HG03039 (cell line): ENCODE measurements around the gene WBP11.

Experiments used
- ATAC-seq: cut with Tn5 transposase; IDR thresholded peaks from one replicate; pipeline ENCODE4 v1.9.1; 2021; ENCODE audit warnings: mild to moderate bottlenecking, moderate library complexity; ENCODE audit not compliant: unreplicated experiment

The WBP11 gene

GRCh38 chr12:14825256-14825655, 22.0 kb upstream of the WBP11 start:
- ATAC-seq, result no peak

- ATAC-seq, result no peak
These were observed 20.8 kb upstream of the WBP11 start for GRCh38 chr12:14824012-14824634.

- no peak for ATAC-seq
These were observed 10.7 kb upstream of the WBP11 start, which contains the start of gene SMCO3 for GRCh38 chr12:14814014-14814413. Gene SMCO3 (minus strand): TSS chr12:14814182. CDS start chr12:14806680, 7,502 bp downstream.

DNA sequence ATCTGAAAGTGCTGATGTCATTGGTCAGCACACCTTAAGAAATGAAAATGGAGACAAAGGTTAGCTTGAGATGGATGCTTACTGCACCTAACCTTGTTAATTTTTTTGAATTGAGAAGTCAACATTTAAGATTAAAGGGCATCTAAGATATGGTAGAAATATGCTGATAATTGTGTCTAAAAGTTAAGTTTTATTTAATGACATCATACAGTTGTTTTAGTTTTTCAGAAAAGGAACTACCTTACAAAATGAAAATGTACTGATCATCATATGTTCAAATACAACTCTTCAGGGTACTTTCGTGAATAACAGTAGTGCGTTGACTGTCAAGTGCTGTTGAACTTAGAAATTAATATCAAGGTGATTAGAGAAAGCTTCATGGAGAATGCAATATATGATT, 8.2 kb upstream of the WBP11 start:
- no peak for ATAC-seq

GRCh38 chr12:14810953-14811483, 7.7 kb upstream of the WBP11 start:
- no peak for ATAC-seq

DNA sequence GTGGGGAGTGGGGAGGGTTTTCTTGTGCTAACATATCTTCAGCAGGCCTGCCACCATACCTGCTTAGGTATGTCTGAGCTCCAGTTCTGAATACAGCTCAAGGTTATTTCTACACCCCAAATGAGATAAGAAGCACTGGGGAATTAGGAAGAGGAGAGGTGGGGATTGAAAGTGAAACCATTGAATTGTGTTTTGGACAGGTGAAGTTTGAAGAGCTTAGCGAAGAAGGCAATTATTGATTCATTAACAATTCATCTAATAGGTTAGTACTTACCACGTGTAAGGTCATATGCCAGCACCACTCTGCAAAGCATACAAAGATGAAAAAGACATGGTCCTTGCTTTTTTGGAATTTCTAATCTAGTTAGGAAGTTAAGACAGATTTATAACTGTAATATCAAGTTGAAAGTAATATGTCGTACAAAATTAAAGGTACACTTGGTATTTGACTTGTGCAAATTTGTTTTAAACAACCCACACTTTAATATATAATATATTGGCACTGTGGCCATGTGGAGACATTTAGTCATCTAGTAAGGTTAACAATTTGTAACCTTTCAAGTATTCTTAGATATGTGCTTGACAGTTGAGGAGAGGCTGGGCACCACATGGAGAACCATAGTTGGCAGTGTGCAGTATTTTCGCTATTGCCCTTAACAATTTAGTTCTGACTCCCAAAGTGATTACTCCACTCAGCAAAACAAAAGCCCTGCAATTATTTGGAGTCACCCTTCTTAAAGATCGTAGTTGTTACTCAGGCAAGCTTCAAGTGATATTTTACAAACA, 7.1 kb upstream of the WBP11 start:
- no peak for ATAC-seq

- ATAC-seq, result peak; percentile 10
These were observed 517 bp upstream of the WBP11 start for GRCh38 chr12:14803830-14804160.

GRCh38 chr12:14802721-14803010, 612 bp downstream of the WBP11 start:
- no peak for ATAC-seq

GRCh38 chr12:14802247-14802646, 1.0 kb downstream of the WBP11 start:
- no peak for ATAC-seq

GRCh38 chr12:14795028-14795448, 8.2 kb downstream of the WBP11 start:
- ATAC-seq, result no peak

DNA sequence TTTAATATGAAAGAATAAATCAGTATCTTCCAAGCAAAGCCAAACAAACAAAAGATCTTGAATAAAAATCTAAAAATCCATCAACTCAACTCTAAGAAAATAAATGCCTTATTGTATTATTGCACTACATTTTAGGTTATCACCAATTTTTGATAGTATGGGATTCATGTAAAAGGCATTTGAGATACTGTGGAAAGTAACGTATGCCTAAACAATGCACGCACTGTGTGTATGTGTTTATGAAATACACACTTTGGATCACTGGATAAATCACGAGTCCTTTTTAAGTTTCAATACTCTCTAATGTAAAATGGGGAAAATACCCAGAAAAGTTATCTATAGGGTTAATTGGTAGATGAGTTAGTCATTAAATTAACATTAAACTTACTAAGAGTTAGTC, 17.7 kb downstream of the WBP11 start:
- no peak for ATAC-seq

DNA sequence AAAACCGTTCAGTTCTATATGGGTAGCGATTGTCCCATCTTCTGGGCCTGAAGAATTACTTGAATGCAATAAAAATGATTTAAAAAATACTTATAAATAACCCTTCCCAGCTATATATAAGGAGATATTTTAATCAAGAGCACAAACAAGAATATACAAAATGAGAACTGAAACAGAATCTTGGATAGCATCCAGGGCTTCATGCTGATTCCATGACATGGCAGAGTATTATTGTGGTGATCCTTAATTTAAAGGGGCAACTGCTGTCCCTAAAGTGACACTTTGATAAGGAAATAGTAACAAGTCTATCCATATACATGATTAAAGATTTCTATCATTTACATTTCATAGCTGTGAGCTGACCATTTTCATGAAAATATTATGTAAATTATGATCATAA, 18.8 kb downstream of the WBP11 start:
- no peak for ATAC-seq

DNA sequence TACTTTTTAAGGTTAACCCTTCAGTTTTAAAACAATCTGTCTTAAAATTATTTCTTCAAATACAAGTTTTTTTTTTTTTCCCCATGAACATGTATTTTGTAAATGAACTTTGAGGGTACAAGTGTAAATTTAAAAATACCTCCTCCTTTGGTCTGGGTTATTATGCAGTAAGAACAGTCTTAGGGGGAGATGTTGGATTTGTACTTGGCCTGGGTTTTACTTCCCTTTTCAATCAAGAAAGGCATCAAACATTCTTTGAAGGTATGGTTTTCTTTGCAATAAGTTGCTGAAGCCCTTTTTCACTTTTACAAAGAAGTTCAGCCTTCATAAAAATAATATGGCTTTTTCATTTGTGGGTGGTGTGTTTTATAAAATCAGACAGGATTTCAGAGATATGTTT, 20.5 kb downstream of the WBP11 start:
- ATAC-seq, result no peak

- ATAC-seq, result no peak
These were observed 21.7 kb downstream of the WBP11 start for GRCh38 chr12:14781563-14781962.

GRCh38 chr12:14780859-14781258, 22.4 kb downstream of the WBP11 start:
- ATAC-seq, result no peak

DNA sequence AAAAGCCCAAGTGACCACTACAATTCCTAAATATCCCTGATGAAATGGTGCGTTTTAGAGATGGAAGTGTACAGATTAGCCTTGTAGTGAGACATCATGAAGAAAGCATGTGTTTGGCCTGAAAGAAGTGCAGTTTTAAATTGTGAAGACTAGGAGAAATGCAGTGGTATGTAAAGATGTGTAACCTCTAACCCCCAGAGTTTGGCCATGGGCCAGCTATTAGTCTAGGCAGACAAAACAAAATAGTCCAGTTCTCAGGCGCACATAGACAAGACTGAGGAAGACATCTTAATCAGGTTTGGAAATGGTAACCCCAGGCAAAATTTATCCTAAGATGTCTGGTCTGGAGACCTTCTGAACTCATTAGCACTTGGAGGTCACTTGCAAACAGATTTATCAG, 23.4 kb downstream of the WBP11 start:
- ATAC-seq, result no peak

GRCh38 chr12:14777271-14777670, 26.0 kb downstream of the WBP11 start:
- no peak for ATAC-seq

DNA sequence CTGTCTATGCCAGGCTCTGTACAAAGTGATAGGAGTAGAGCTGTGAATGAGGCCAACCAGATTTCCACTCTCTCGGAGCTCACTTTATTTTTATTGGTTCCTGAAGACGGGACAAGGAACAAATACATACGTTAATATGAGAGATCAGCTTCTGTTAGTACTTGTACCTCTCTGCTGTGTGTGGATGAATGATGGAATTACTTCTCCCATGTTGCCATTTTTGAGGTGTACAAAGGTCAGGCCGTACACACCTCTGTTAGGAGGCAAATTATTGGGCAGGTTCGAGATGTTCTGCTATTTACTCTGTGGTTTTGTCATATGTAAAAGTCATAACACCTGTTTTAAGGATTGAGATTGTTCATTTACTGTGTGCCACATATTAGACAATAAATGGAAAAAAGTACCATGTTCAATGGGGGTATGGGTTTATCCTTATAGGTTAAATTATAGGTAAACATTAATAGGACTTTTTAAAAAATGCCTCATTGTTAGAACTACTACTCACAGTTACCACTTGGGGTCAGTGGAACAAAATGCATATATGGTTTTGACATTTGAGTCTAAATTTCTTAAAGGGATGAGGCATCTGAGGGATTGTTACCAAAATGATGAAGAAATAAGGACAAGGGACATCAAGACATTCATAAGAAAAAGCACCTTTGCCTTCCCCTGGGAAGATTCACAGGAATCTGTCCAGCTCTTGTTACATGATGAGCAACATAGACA, 26.9 kb downstream of the WBP11 start:
- no peak for ATAC-seq

GRCh38 chr12:14775636-14775980, 27.7 kb downstream of the WBP11 start:
- no peak for ATAC-seq

DNA sequence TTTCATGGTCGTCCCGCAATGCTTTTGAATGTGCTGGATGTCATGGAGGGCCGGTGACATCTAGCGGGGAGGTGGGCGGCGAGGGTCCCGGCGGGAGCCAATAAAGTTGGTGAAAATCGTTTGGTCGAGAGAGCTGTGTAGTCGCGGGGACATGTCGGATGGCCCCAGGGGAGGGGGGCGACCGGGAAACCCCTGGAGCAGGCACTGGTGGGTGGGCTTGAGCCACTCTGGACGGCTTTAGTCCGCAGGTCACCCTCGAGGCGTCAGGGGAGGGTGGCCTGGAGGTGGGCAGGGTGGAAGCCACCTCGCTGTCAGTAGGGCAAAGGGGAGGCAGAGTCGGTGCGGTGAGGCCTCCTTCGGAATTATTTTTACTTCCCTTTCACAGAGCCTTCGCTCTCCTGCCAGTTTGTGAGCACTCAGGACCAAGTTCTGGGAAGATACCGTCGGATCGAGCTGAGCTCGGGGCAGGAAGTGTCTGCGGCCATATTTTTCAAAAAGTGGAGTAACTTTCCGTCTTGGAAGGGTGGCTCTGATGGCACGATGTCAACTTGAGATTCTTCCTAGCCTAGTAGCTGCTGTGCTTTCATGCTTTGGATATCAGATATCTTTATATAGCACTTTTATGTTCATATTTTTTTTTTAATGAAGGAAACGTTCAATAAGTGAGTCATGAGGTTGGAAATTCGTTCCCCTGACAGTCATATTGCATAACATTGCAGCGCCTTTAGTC, 28.2 kb downstream of the WBP11 start:
- no peak for ATAC-seq
